ENCODE results near the gene SRSF12.
"Not testable (repeated sequence)": the region's sequence is repeated elsewhere in the genome, so short reads cannot be mapped to it uniquely, and the experiment has no call there.

The SRSF12 gene

DNA sequence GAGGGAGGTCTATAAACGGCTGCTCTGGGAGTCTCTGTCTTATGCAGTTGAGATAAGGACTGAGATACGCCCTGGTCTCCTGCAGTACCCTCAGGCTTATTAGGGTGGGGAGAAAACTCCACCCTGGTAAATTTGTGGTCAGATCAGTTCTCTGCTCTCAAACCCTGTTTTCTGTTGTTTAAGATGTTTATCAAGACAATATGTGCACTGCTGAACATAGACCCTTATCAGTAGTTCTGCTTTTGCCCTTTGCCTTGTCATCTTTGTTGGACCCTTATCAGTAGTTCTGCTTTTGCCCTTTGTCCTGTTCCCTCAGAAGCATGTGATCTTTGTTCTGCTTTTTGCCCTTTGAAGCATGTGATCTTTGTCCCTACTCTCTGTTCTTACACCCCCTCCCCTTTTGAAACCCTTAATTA, 10.4 kb upstream of the SRSF12 start:
- DNase-seq, result not testable (repeated sequence)

GRCh38 chr6:89122625-89123024, 4.8 kb upstream of the SRSF12 start:
- DNase-seq, result peak; percentile 37

DNA sequence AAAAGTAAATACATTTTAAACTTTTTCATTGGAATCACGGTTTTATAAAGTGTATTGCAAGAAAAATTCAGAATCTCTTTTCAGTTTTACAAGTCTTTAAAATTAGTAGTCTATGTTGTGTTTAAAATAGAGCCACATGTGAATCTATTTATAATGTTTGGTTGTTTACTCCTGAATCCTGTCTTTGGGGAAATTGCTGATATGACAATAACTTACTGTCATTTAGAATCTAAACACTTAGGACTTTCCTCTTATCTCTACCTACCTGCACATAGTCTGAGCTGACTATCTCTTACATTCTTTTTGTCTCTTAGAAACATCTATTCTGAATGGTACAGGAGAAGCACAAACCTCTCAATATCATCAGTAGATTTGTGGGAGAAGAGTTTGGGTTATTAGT, 4.1 kb upstream of the SRSF12 start:
- DNase-seq, result no peak

DNA sequence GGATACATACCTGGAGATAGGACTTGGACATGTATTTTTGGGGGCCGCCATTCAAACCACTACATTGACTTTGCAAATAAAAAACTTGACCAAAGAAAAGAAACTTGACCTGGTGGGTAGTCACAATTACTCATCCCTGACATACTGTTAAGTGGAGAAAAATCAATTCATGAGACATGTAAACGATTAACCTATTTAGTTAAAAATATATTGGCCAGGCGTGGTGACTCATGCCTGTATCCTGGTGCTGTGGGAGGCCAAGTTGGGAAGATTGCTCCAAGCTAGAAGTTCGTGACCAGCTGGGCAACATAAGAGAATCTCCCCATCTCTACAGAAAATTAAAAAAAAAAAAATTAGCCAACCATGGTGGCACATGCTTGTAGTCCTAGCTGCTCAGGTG, 2.5 kb upstream of the SRSF12 start:
- no peak for DNase-seq

DNA sequence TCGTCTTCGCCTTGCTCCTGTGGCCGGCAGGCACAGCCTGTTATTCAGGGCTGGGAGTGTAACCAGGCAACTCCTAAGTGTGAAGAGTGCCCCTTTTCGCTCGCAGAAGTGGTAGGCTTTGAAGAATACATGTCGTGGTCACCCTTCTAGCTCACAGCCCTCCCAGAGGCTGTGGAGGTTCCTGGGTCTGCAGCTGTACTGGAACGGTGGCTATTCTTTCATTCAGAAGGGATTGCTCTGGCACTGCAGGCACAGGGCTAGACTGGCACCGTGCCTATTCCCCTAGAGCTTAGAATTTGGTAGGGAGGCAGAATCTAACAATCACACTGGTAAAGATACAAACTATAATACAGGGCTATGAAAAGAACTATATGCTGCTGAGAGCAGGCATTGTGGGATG, 1.1 kb upstream of the SRSF12 start:
- no peak for DNase-seq

- no peak for DNase-seq
These were observed 1.2 kb downstream of the SRSF12 start for GRCh38 chr6:89116702-89117101.

- DNase-seq, result no peak
These were observed 5.9 kb downstream of the SRSF12 start for GRCh38 chr6:89111933-89112332.

GRCh38 chr6:89110284-89110683, 7.6 kb downstream of the SRSF12 start:
- no peak for DNase-seq

DNA sequence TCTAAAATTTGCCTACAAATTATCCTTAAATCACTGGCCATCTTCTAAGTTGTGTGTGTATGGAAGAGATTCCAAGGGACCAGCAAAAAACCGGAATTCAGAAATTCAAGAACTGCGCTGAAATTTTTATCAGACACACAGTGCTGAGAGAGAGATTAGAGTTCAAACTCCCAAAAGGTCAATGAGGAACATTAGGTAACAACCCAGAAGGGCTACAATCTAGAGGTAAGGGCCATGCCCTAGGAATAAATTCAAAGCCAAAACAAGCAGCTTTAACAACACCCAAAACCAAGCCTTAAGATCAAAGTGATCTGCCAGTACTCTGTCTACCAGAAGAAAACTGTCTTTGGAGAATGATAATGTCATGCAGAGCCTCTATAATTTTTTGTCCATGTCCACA, 17.8 kb downstream of the SRSF12 start:
- DNase-seq, result no peak

DNA sequence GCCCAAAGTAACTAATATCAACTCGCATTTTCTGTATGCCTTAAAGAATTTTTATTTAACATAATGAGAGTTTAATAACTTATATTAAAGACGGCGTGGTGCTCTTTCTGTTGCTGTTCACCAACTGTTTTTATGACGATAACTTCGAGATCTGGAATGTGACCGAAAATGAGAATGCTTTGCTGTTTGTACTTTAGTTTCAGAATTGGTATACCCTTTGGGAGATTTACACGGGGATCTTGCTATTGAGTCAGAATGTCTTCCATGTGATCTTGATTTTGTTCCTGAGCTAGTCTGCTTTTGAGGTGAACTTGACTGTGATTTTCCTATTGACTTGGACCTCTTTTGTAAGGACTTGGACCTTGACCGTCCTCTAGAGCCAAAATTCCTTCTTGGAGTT, 19.4 kb downstream of the SRSF12 start:
- DNase-seq, result no peak

DNA sequence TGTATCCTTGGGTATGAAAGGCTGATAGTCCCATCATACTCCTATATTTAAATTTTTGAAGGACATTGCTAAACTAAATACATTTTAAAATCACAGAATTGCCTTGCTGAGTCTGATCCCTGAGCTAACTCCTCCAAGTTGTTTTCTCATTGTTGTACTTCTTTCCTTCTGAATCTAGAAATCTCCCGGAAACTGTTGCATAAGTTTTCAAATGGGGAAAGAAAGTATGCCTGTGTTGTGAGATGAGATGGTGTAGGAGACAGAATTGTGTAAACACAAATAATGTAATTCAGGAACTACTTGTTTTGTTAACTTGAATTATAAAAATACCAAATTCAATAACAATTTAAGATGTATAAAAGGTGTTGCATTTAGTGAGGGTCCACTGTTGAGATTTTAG, 30.0 kb downstream of the SRSF12 start:
- DNase-seq, result no peak

GRCh38 chr6:89085409-89086205, 32.3 kb downstream of the SRSF12 start:
- DNase-seq, result no peak

- no peak for DNase-seq
These were observed 32.9 kb downstream of the SRSF12 start for GRCh38 chr6:89084954-89085353.

DNA sequence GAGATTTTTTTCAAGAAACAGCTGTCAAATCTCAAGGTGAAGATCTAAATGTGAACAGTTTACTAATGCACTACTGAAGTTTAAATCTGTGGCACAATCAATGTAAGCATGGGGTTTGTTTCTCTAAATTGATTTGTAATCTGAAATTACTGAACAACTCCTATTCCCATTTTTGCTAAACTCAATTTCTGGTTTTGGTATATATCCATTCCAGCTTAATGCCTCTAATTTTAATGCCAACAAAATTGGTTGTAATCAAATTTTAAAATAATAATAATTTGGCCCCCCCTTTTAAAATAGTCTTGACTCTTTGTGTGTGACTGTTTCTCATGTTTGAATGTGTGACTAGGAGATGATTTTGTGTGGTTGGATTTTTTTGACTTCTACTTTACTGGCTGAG, 33.3 kb downstream of the SRSF12 start:
- no peak for DNase-seq

DNA sequence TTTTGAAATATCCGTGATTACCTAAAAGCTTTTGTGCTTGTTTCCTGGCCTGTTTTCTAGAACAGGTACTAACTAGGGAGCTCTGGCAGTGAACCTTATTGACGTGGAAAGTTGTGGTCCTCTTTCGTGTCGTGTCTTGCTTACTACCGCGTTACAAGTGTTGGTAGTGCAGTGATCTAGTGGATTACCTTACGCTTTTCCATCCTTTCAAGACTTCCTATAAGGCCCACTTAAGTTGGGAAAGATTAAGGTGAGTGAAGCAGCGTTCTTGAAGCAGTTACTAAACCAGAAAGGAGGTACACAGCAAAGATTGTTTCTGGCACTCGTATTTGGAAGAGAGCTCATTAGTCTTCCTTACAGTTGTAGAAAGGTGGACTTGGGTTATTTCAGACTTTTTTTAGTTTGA, 35.4 kb downstream of the SRSF12 start:
- DNase-seq, result no peak

- DNase-seq, result peak; percentile 88
These were observed 36.2 kb downstream of the SRSF12 start for GRCh38 chr6:89081423-89082322.

GRCh38 chr6:89081129-89081422, 36.8 kb downstream of the SRSF12 start:
- no peak for DNase-seq

- DNase-seq, result peak; percentile 96
These were observed 37.4 kb downstream of the SRSF12 start, which contains the start of gene PNRC1 for GRCh38 chr6:89080281-89081128. TSS of gene PNRC1 (plus strand) at chr6:89080751. CDS start at chr6:89080895, 144 bp downstream.

GRCh38 chr6:89079511-89080234, 38.2 kb downstream of the SRSF12 start:
- peak; percentile 47 for DNase-seq

DNA sequence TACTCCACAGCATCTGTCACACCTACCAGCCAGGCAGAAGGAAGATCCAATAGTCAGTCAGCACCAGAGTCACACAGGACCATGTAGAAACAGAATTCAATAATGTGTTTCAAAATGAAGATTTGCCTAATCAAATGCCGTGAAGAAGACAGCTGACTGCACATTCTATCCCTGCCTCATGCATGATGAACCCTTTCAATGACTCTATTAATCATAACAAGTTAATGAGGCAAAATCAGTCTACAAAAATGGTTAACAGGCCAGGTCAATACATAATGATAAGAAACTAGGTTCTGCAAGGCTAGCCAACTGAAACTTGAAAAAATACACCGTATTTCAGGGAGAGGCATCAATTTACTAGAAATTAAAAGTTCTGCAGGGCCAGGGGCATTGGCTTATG, 44.0 kb downstream of the SRSF12 start:
- no peak for DNase-seq

DNA sequence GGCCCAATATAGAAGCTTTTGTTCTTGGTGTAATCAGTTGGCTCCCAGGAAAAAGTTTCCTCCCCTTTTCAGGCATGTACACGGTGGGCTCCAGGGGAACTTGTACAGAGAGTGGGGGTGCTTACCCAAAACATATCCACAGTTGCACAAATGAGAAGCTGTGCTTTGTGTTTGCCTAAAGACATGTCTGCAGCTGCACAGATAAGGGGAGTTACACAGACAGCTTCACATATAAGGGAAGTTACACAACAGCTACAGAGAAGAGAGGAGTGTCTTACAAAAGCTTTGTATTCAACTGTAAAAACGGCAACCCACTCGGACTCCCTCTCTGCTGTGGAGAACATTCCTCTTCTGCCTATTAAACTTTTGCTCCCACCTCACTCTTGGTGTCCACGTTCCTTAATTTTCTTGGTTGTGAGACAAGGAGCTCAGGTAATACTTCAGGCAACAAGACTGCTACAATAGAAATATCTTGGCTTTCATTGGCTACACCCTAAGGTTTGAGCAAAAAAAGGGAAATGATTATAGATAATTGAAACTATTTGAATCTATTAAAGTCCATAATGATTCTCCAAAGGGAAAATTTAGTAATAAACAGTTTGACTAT, 44.8 kb downstream of the SRSF12 start:
- DNase-seq, result no peak

GRCh38 chr6:89071036-89071435, 46.8 kb downstream of the SRSF12 start:
- no peak for DNase-seq

Data from NCI-H748 treated with DMSO at 0.1 percent for 48 hours (cell line).